Endothelial cell (in vitro differentiated cells): Measurements from ENCODE around the gene KRT15. TPM values are rescaled to one million over a fixed set of nuclear protein-coding genes. Genes with fewer than 3 reads are reported as not detected.

Source experiments
- DNase-seq: peaks from one replicate; pipeline ENCODE4 v3.0.0; 2021; ENCODE audit warnings: low spot score
- H3K27ac Mint-ChIP-seq: one replicate; pipeline ENCODE4 v1.8.0; 2021; ENCODE audit warnings: mixed read lengths, inconsistent platforms; ENCODE audit not compliant: unreplicated experiment
- H3K27me3 Mint-ChIP-seq: one replicate; pipeline ENCODE4 v1.8.0; 2021; ENCODE audit warnings: mild to moderate bottlenecking, moderate library complexity, mixed read lengths, inconsistent platforms; ENCODE audit not compliant: unreplicated experiment
- H3K36me3 Mint-ChIP-seq: one replicate; pipeline ENCODE4 v1.8.0; 2021; ENCODE audit warnings: mild to moderate bottlenecking, low read depth, mixed read lengths, inconsistent platforms; ENCODE audit not compliant: unreplicated experiment
- H3K4me1 Mint-ChIP-seq: one replicate; pipeline ENCODE4 v1.8.0; 2021; ENCODE audit warnings: mild to moderate bottlenecking, mixed read lengths, inconsistent platforms; ENCODE audit not compliant: unreplicated experiment
- H3K4me3 Mint-ChIP-seq: one replicate; pipeline ENCODE4 v1.8.0; 2021; ENCODE audit warnings: mild to moderate bottlenecking, mixed read lengths, inconsistent platforms; ENCODE audit not compliant: unreplicated experiment
- H3K9me3 Mint-ChIP-seq: one replicate; pipeline ENCODE4 v1.8.0; 2021; ENCODE audit warnings: mixed read lengths, inconsistent platforms; ENCODE audit not compliant: unreplicated experiment
- CTCF ChIP-seq: fragments of 200-600 bp; sonication (generic); IDR thresholded peaks from one replicate; pipeline ENCODE4 v1.5.0; 2021; ENCODE audit warnings: antibody characterized with exemption; ENCODE audit not compliant: unreplicated experiment
- total RNA-seq: library from RNA; stranded (reverse); fragmentation: NEBNext Ultra II Directional; extraction: Animal tissue kit (Norgen Biotek cat#: 25700); gene quantifications from one replicate; pipeline ENCODE4 v1.2.1, GENCODE V29; 2021; ENCODE audit not compliant: unreplicated experiment

Gene KRT15
- total RNA-seq, 1 donor from 2014 or later = not detected

GRCh38 chr17:41530062-41531048 lies 11.7 kb upstream of the KRT15 start:
- no peak for TF ChIP-seq CTCF
- H3K4me3 Mint-ChIP-seq = no peak overlapping the region
- DNase-seq = no peak
- H3K4me1 Mint-ChIP-seq = no peaks in the 10 kb centered on the region
- H3K27ac Mint-ChIP-seq = no peak overlapping the region
- peaks cover 15% of the 10 kb centered on the region for H3K27me3 Mint-ChIP-seq
- H3K9me3 Mint-ChIP-seq = no peaks in the 10 kb centered on the region
- no peaks in the 10 kb centered on the region for H3K36me3 Mint-ChIP-seq

- no peak for TF ChIP-seq CTCF
- Mint-ChIP-seq H3K27me3 (peaks cover 15% of the 10 kb centered on the region), H3K4me1 (no peaks in the 10 kb centered on the region), H3K36me3 (no peaks in the 10 kb centered on the region), H3K4me3 (no peak overlapping the region), H3K9me3 (no peaks in the 10 kb centered on the region), H3K27ac (peak overlapping the region; percentile 42)
- DNase-seq = no peak
Measured at GRCh38 chr17:41529491-41529915, 10.8 kb upstream of the KRT15 start.

DNA sequence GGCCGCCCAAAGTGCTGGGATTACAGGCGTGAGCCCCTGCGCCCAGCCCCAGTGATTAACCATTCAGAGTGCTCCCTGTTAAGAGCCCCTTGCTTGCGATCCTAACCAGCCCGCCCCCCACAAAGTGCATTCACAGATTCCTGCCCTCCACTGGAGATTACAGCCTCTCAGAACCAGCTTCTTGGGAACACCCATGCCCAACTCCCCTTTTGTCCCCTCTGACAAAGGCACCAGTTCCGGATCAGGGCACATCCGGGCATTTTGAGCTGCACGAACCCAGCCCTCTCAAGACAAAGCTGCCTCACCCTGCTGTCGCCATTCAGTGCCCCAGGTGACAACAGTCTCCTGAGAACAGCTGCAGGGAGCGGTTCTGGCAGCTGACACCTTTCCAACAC lies 10.3 kb upstream of the KRT15 start:
- Mint-ChIP-seq H3K4me3 (no peak overlapping the region), H3K4me1 (no peaks in the 10 kb centered on the region), H3K27ac (peak overlapping the region; percentile 42), H3K9me3 (no peaks in the 10 kb centered on the region), H3K36me3 (no peaks in the 10 kb centered on the region), H3K27me3 (peaks cover 15% of the 10 kb centered on the region)
- no peak for TF ChIP-seq CTCF
- no peak for DNase-seq

- Mint-ChIP-seq H3K4me1 (no peaks in the 10 kb centered on the region), H3K9me3 (no peaks in the 10 kb centered on the region), H3K4me3 (no peak overlapping the region), H3K27ac (no peak overlapping the region), H3K27me3 (peaks cover 15% of the 10 kb centered on the region), H3K36me3 (no peaks in the 10 kb centered on the region)
- TF ChIP-seq CTCF = no peak
- no peak for DNase-seq
Measured at GRCh38 chr17:41527063-41528023, 8.7 kb upstream of the KRT15 start.
